Stimulated activated CD4-positive, alpha-beta T cell treated with anti-CD3 and anti-CD28 coated beads, TNF-alpha, amount 100 ng/mL, for 4 hours (primary cell): ENCODE results near the gene MYLK4.

Experiments used
- DNase-seq, 3 experiments: peaks; one replicate each; pipeline ENCODE4 v3.0.0-alpha.2; 2020; ENCODE audit warnings: low read depth in 3 of 3

MYLK4 gene

GRCh38 chr6:2632368-2632767, 118.4 kb downstream of the MYLK4 start:
- DNase-seq = no peak

GRCh38 chr6:2630891-2631571, 119.7 kb downstream of the MYLK4 start:
- DNase-seq = no peak

GRCh38 chr6:2630359-2630758, 120.4 kb downstream of the MYLK4 start:
- no peak for DNase-seq

DNA sequence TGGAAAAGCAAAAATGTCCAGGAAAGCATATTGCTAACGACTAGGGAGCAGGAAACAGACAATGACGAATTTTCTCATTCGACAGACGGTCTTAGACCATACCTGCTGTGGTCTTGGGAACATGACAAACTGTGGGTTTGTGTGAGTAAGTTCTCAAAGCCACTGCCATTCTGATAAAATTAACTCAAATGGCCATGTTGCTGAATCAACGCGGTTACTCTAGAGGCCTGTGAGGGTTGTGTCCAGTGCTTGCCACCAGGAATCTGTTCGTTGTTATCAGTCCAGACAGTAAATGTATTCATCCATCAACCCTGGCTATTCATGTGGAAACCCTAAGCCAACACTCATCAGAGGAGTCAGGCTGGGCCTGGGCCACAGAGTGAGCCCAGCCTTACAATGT, 124.3 kb downstream of the MYLK4 start:
- DNase-seq = no peak

DNA sequence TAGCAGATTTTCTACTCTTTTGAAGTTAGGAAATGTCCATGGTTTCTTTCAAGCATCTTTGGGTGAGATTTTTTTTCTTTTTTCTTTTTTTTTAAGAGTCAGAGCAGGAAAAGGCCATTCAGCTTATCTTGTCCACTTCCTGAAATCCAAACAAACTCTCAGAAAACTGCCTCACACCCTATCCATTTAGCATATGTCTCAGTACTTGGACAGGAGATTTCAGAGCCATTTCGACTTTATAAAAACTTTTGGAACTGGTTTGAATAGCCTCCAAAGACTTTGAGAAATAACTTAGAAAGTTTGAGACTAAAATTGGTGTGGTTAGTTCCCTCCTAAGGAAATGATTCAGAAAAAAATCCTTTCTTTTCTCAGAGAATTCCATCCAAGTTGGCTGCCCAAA, 125.1 kb downstream of the MYLK4 start:
- DNase-seq = no peak

DNA sequence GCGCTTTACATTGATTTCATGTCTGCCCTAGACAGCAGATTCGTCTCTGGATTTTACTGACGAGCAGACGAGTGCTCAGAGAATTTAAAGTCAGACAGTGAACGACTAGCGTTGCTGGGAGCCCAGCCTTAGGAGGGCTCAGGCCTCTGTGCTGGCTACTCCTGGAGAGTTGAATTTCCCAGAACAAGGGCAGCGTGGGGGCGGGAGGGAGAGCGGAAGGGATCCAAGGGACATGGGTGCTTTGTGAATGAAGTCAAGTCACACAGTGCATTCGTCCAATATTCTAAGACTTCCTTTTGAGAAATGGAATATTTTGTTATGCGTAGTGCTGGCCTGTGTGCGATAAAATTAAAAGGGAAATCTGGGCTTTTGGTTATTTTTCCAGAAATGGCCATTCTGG, 126.5 kb downstream of the MYLK4 start:
- no peak for DNase-seq

- no peak for DNase-seq
These were observed 127.4 kb downstream of the MYLK4 start for GRCh38 chr6:2623295-2623694.

DNA sequence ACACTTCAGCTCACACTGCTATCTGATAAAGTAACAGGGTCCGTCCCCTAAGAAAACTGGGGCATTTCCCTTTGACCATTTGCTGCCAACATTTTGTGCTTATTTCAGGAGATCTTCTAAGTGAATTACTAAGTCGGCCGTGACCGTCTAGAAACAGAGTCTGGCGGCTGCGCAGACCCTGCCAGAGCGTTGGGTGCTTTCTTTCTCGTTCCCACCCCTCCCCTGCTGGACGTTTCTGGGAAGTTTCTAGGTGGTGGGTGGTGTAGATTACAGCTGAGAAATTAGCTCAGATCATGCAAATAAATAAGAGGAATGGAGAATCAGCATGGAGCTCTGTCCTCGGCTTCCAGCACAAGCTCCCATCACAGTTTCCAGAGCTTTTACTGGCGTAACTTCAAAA, 128.1 kb downstream of the MYLK4 start:
- DNase-seq = no peak

GRCh38 chr6:2619651-2620050, 131.1 kb downstream of the MYLK4 start:
- DNase-seq = no peak

DNA sequence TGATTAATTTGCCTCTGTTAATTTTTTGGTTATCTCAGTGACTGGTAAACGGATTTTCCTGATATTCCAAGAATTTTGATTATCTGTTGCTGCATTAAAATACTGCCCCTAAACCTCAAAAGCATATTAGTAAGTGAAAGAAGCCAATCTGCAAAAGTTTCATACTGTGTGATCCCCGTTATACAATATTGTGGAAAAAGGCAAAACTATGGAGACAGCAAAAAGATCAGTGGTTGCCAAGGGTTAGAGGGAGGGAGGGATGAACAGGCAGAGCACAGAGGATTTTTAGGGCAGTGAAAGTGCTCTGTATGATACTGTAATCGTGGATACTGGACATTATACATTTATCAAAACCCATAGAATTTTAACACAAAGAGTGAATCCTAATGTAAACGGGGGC, 133.0 kb downstream of the MYLK4 start:
- DNase-seq = no peak

DNA sequence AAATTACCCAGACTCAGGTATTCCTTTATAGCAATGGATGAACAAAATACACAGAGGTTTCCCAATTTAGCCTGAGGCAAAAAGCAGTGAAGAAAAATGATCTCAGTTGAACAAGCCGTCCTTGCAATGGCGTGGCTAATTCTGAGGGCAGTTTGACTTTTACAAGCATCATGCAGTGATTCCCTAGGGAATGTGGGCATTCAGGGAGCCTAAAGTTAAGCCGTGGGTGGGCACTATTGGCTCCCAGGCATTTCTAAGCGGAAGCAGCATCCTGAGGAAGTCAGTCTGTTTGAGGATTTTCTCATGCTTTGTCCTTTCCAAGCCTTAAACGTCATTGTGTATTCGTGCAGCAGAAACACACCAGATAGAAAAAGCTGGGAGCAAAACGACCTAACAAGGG, 133.9 kb downstream of the MYLK4 start:
- no peak for DNase-seq

DNA sequence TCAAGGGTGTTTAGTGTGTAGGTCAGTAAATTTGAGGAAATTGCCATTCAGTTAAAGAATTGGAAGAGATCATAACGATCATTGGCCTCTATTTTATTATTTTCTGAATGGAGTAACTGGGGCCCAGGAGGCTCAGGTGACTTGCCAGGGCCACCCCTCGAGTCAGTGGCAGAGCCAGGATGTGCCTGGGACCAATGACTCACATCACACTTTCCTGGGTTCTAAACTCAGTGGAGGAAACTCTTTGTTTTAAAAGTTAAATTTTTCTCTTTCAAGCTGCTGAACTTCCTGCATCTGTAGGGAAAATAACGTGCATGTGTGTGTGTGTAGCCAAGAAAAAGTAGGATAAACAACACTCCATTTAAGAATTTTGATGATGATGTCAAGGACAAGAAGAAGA, 135.5 kb downstream of the MYLK4 start:
- DNase-seq = no peak

DNA sequence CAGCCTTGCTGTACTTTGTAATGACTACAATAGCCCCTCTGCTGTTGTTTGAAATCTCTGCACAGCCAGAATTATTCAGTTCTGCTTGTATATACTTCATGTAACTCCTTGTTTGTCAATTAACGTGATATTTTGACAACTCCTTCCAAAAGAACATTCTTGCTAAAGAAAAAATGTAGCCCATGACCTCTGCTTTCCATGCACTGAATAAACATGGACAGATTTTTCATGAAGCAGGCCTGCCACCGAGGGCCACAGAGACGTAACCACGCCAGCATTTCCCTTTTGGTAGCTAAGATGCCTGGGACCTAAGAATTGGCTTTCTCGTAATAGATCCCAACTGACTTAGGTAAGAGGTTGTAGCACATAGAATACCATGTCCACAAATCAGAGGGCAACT, 135.9 kb downstream of the MYLK4 start:
- DNase-seq = no peak

DNA sequence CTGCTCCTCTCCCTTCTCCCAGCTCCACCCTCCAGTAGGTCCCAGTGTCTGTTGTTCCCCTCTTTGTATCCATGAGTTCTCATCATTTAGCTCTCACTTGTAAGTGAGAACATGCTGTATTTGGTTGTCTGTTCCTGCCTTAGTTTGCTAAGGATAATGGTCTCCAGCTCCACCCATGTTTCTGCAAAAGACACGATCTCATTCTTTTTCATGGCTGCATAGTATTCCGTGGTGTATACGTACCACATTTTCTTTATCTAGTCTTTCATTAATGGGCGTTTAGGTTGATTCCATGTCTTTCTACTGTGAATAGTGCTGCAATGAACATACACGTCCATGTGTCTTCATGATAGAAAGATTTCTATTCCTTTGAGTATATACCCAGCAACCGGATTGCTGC, 136.6 kb downstream of the MYLK4 start:
- DNase-seq = no peak
